ENCODE data around the gene FAM110D.

Gene FAM110D

DNA sequence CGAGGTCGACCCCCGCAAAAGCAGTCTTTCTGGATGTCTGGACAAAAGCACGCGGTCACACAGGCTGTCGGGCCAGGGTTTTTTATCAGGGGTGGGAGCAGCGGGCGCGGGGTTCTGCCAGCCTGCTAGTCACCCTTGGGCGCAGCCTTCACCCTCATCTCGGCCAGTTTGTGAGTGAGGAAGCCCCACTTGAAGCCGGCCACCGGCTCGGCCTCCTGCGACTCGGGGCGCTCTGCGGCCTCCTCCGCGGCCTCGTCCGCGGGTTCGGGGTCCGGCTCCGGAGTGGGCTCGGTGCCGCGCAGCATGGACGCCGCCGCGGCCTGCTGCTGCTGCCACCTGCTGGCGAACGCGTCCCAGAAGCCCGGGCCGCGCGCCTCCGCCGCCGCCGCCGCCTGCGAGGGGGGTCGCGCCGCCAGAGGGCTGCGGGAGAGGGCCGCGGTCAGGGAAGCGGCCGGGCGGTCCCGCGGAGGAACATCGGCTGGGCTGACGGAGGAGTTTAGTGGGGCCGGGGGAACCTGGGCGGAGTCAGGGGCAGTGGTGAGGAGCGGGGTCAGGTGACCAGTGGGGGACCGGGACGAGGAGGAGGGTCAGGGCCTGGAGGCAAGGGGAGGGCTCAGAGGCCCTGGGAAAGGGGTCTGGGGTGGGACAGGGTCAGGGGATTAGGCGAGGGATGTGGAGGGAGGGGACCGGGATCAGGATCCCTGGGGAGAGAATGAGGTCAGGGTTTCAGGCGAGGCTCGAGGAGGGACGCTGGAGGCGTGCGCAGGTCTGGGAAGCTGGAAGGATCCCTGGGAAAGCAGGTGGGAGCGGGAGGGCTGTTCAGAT is 5.4 kb downstream of the FAM110D start:
- DNase-seq, result peak; percentile 70

- DNase-seq, result peak; percentile 40
Measured at GRCh38 chr1:26164861-26165842, 6.3 kb downstream of the FAM110D start.

DNA sequence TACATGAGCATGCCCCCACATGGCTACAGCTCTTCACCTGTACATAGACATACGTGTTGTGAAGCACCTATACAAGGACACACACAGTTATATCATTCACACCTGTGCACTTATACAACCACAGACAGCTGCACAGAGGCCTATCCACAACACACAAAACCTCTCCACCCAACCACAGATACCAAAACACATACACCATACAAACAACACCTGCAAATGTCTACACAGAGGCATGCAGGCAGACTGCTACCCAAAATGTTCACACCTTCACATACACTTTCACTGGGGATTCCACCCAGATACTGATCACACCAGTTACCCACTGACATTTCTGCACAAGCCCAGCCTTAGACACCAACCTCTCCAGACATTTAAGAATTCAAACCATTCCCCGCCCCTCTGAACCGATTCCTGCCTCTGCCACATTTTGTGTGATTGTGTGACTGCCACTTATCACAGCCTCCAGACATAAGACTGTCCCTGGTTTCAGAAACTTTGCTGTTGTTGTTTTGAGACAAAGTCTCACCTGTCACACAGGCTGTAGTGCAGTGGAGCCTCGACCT is 7.9 kb downstream of the FAM110D start:
- DNase-seq, result peak; percentile 29

GRCh38 chr1:26168410-26169197 is 9.7 kb downstream of the FAM110D start, which contains the start of gene C1orf232:
TSS of gene C1orf232 (minus strand) at chr1:26168963. CDS start at chr1:26168499, 464 bp downstream.
- DNase-seq, result no peak

- DNase-seq, result no peak
Measured at GRCh38 chr1:26169198-26169554, 10.3 kb downstream of the FAM110D start.

DNA sequence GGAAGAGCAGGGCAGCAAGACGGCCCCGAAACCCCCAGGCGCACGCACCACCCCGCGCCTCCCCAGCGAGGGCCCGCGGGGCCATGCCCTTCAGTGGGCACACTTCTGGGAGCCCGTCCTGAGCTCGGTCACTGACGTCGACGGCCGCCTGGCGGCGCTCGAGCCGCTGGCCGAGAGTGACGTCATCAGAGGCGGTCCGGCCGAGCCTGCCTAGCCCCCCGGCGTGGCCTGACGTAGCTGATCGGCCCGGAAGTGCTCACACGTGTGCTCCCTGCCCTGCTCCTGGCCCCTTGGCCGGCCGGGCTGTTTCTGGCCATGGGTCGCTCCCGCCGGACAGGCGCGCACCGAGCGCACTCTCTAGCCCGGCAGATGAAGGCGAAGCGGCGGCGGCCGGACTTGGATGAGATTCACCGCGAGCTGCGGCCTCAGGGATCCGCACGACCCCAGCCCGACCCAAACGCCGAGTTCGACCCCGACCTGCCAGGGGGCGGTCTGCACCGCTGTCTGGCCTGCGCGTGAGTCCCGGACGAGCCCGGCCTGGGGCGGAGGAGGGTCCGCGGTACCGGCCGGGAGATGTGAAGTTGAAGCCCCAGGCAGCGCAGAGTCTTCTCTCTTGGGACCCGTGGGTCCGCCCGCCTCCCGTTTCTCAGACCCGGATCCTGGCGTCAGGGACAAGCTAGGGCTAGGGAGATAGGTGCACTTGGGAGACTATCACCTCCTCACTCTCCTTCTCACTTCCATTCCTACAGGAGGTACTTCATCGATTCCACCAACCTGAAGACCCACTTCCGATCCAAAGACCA is 11.0 kb downstream of the FAM110D start, which contains the start of gene ZNF593:
Gene ZNF593 (plus strand): TSS at position 240 of the 803 bp plus-strand sequence. CDS start 76 bp downstream, at position 316.
- peak; percentile 97 for DNase-seq

- no peak for DNase-seq
Measured at GRCh38 chr1:26170472-26170821, 11.6 kb downstream of the FAM110D start.

- DNase-seq, result no peak
Measured at GRCh38 chr1:26171084-26172072, 12.5 kb downstream of the FAM110D start, which contains the start of gene ZNF593OS. TSS of gene ZNF593OS (minus strand) at chr1:26171832. CDS start at chr1:26171661, 171 bp downstream.

GRCh38 chr1:26175346-26175745 is 16.5 kb downstream of the FAM110D start:
- no peak for DNase-seq

DNA sequence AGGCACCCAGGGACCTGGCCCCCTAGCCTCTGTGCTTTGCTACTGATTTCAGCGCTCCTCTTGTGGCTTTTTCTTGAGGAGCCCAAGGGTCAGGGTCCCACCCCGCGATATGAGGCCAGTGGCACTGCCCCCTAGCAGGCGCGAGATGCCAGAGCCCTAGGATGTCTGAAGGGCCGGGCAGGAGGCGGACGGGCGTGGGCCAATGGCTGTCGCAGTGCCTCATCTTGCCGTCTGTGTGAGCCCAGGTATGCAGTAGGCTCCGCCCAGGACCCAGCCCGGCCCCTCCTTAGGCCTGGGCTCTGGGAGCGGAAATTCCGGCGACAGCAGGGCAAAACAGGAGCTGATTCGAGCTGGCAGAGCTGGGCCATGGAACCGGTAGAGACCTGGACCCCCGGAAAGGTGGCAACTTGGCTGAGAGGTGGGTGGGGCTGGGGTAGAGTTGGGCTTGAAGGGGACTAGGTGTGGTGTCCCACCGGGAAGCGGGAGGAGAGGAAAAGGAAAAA is 18.4 kb downstream of the FAM110D start, which contains the start of gene CNKSR1:
Gene CNKSR1 (plus strand): TSS at position 310 of the 503 bp plus-strand sequence. CDS start 57 bp downstream, at position 367.
- DNase-seq, result no peak

- DNase-seq, result no peak
Measured at GRCh38 chr1:26180010-26180506, 21.2 kb downstream of the FAM110D start.

DNA sequence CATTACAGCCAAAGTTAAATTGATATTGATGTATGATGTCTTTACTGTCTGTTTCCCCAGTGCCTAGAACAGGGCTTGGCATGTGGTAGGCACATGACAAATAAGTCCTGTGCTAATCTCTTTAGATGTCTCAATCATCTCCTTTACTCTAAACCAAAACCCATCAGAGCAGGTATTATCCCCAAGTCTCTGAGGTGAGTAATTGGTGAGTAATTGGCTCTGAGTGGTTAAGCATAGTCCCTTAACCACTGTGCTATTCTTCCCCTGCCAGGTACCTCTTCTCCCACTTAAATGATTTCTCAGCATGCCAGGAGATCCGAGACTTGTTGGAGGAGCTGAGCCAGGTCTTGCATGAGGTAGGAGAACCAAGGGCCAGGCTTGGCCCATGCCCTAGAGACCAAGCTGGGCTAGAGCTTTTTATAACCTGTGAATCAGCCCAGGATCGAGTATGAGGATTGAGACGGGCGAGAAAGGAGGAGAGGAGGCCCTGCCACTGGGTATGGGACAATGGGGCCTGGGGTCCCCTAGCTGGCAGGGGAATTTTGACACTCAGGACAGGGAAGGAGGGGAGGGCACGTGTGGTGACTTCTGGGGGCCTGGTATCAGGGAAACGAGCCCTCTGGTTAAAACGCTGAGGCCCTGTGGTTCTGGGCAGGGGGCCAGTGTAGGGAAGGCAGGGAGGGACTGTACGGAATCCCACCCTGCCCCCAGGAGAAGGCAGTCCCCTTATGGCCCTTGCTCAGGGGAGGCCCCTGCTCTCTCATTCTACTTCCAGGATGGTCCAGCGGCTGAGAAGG is 22.9 kb downstream of the FAM110D start:
- no peak for DNase-seq

- DNase-seq, result no peak
Measured at GRCh38 chr1:26182383-26182696, 23.5 kb downstream of the FAM110D start.

DNA sequence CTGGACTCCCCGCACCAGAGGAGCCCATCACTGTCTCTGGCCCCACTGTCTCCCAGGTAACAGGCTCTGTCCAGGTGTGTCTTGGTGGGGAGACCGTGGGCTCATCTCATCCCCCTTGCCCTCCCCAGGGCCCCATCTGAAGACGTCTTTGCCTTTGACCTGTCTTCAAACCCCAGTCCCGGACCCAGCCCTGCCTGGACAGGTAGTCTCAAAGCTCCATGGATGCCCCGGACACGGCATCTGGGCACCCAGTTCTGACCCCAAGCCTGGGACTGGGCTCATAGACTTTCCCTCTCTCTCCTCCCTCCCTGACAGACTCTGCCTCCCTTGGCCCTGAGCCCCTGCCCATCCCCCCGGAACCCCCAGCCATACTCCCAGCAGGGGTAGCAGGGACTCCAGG is 25.2 kb downstream of the FAM110D start:
- no peak for DNase-seq

- DNase-seq, result no peak
Measured at GRCh38 chr1:26184883-26185282, 26.0 kb downstream of the FAM110D start.

DNA sequence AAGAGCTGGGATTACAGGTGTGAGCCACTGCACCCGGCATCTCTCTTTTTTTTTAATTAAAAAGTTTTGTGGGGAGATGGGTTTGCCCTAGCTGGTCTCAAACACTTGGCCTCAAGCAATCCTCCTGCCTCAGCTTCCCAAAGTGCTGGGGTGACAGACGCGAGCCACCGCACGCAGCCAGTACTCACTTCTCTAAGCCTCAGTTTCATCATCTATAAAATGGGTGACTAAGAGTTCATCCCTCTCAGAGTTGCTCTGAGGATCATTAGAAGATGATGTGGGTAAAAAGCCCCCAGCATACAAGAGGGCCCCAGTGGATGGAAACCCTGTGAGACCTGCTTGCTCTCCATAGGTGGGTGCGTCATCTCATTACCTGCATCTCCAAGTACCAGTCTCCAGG is 29.0 kb downstream of the FAM110D start:
- DNase-seq, result no peak

DNA sequence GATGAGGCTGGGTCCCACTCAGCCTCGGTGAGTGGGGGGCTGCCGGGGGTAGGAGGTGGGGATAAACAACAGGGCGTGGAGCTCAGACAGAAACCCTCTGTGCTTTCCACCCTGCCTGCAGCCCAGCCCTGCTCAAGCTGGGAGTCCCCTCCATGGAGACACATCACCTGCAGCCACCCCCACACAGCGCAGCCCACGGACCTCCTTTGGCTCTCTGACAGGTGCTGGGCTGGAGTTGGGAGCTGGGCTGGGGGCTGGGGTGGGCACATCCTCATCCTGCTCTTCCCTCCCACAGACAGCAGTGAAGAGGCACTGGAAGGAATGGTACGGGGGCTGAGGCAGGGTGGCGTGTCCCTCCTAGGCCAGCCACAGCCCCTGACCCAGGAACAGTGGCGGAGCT is 29.6 kb downstream of the FAM110D start:
- no peak for DNase-seq

DNA sequence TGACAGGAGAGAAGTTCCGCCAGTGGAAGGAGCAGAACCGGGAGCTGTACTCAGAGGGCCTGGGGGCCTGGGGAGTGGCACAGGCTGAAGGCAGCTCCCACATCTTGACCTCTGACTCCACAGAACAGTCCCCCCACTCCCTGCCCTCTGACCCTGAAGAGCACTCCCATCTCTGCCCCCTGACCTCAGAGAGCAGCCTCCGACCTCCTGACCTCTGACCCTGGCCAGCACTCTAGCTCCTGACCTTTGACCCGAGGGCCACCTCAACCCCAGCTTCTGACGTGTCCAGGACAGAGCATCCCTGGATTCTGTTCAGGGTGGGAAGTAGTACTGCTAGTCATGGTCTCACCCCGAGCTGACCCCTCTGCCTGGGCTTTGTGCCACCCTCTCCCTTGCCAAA is 30.5 kb downstream of the FAM110D start:
- no peak for DNase-seq

- DNase-seq, result no peak
Measured at GRCh38 chr1:26189751-26190275, 30.9 kb downstream of the FAM110D start.

Measured in RPMI8226 (cell line).